Stimulated activated CD8-positive, alpha-beta memory T cell treated with anti-CD3 and anti-CD28 coated beads, Interleukin-4, amount 100 ng/mL, for 24 hours (primary cell): ENCODE results near the gene PPP1R15A.
"Not testable (repeated sequence)": the region's sequence is repeated elsewhere in the genome, so short reads cannot be mapped to it uniquely, and the experiment has no call there.

Source experiments
- DNase-seq: peaks from one replicate; pipeline ENCODE4 v3.0.0-alpha.2; 2020; ENCODE audit warnings: low read depth

The PPP1R15A gene

DNA sequence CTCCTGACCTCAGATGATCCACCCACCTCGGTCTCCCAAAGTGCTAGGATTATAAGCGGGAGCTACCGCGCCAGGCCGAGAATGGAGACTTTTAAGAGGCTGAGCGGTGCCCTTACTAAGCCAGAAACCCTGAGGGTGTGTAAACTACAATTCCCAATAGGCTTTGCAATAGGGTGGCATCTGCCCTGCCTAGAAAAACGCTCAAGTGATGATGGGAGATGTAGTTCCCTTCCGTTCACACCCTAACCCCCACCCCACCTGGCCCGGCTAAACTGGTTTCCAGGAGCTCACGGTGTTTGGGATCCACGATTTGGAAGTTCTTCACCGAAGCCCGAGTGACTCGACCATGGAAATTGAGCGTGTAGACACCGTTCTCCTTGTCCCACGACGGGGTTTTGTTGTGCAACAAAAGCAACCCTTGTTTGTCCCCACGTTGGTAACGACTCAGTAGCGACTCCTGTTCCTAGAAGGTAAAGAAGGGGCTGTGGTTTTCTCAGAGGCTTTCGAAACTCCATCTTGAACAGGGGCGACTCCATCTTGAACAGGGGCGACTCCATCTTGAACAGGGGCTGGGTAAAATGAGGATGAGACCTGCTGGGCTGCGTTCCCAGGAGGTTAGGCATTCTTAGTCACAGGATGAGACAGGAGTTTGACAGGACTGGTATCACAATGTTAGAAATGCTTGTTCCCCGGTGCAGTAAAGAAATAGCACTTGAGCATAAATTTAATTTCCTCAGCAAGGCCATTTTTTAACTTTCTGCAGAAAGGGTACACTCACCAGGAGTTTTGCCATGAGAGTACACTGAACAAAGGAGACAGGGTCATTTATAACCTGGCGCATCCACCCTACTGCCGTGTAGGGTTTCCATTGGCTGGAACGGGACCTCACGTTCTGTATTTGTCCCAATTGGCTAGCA, 9.8 kb downstream of the PPP1R15A start:
- DNase-seq = no peak

DNA sequence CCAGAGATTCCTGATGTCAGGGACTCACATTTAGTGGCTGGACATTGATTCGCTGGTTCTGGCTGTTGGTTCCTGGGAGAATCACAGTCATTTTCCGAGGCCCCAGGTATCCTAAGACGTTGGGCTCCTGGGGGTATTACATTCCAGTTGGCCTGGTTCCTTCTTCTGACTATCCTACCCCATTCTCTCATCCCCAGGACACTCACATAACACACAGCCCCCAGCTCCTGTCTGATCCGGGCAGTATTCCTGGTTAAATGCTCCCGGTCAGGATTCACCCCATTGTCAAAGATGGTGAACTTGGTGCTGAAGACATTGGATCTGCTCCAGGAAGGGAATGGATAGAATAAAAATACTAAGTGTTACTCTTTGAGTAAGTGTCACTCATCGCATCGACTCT, 11.5 kb downstream of the PPP1R15A start:
- no peak for DNase-seq

DNA sequence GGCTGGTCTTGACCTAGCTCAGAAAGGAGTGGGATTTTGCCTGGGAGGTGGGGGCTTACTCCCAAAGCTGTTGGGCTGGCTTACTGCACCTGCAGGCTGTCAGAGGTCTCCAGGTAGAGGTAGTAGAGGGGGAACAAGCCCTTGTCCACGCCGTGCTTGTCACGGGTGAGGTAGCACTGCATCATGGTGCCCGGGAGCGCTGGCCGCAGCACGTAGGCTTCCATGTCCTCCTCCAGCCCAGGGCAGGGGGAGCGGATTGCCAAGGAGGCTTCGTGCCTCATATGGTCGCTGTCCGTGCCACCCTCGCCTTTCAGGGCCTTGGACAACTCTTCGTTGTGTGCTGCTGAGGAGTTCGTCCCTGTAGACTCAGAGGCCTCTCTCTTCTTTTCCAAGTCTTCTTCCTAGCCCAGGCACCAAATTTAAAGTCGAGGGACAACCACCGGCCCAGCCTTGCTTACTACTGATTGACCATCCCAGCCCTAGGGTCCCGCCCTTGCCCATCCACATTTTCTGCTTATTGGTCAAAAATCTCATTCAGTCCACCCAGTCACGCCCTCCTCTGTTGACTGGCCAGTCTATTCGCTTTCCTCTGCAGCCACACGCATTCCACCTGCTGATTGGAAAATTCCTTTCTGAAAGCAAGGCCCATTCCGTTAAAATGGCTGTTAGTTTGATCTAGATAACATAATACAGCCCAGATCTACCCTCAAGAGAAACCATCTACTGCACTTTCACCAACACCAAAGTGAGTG, 15.8 kb downstream of the PPP1R15A start:
- no peak for DNase-seq

DNA sequence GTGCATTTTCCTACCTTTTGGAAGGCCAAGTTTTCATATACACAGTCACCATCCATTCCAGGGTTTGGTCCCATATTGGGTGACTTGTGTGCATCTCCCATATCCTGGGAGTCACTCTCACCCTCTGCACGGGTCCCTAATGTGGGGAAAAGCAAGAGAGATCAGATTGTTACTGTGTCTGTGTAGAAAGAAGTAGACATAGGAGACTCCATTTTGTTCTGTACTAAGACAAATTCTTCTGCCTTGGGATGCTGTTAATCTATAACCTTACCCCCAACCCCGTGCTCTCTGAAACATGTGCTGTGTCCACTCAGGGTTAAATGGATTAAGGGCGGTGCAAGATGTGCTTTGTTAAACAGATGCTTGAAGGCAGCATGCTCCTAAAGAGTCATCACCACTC, 17.3 kb downstream of the PPP1R15A start:
- DNase-seq = not testable (repeated sequence)

DNA sequence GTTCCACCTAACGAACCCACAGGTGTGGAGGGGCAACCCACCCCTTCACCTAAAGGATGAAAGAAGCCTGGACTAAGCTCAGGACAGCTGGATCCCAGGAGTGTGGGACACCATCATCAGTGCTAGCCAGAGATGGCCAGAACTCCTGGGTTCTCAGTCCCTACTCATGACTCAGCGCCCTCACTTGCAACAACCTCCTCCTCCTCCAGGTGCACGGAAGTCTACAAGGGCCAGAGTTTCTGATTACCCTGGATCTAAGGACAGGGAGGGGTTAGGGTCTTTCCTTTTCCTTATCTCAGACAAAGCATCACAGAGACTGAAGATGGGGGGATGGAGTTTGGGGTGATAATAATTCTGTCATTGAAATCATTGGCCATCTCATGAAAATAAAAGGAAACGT, 18.3 kb downstream of the PPP1R15A start:
- no peak for DNase-seq

DNA sequence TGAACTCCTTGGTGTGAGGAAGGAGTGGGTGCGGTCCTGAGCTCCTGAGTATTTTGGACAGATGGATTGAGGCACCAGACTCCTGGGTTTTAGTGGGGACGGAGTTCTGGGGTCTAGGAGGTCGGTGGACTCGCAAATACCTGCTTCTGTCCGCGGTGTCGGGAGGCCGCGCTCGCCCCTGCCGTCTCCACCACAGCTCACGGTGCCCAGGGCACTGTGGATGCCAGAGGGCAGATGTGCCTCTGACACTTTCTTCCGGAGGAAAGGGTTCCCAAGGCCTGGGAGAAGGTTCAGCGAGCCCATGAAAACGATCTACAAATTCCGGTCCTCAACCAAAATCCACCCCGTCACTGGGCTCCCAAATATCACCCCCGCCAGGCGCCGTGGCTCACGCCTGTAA, 23.0 kb downstream of the PPP1R15A start:
- no peak for DNase-seq

DNA sequence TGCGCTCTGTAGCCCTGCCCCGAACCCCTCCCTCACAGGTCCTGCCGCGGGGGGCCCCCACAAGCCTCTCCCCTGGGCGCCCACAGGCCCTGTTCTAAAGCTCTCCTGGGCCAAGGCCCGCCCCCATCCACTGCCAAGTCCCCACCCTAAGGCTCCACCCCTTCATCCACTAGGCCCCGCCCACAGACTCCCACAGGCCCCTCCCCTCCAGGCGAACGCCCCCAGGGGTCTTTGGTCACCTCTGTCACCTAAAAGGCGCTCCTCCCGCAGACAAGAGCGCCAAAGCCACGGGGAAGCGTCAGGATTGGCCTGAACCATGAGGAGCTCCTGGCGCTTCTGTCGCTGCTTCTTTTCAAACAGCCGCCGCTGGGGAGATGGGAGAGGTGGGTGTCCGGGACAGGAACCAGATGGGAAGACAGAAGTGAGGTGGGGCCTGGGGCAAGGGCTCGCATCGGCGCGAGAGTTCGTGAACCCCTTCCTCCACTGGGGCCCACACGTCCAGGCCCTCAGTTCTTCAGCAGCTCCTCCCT, 24.0 kb downstream of the PPP1R15A start:
- no peak for DNase-seq

DNA sequence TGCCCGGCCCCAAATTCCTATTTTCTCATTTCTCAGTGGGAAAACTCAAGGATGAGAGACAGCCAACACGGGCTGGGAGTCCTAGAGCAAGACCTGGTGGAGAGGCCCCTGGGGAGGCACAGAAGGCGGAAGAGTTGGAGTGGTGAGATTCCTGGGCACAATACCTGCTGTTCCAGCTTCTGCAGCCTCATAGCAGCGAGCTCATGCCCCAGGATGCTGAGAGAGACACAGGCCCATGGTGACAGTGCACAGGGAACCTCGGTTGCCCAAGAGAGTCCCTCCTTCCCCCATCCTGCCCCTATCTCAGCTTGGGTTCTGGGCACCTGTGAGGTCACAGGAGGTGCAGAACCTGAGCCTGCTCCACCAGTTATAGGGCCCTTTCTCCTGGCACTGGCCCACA, 25.0 kb downstream of the PPP1R15A start:
- DNase-seq = no peak

DNA sequence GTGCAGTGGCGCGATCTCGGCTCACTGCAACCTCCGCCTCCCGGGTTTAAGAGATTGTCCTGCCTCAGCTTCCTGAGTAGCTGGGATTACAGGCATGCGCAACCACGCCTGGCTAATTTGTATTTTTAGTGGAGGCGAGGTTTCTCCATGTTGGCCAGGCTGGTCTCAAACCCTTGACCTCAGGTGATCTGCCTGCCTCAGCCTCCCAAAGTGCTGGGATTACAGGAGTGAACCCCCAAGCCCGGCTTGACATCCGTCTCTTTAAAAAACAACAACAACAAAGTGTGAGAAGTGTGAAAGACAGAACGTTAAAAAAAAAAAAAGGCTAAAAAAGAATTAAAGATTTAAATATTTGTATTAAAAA, 27.1 kb downstream of the PPP1R15A start:
- not testable (repeated sequence) for DNase-seq

DNA sequence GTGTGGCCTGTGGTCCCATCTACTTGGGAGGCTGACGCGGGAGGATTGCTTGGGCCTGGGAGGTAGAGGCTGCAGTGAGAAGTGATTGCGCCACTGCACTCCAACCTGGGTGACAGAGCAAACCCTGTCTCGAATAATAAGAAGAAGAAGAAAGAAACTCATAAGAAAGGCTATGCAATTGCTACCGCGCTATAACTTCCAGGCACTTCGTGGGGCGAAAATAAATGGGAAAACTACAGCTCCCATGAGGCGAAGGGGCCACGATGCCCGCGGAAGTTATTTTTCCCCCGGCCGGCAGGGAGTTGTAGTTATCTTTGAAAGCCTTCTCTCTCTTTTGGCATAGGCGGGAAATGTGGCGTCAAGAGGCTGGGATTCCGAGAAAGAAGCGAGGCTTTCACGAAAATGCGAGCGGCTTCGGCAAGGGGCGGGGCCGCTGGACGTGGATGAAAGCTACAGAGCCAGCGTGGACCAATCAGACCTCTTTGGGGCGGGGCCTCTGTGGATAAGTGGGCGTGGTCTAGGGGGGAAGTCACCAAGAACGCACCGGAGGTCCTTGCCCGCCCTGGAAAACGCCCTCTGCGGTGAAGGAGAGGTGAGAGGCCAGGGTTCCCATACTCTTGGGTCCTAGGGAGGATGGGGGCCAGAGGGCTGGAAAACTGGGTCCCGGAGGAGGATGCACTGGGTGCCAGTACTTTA, 27.7 kb downstream of the PPP1R15A start, which contains the start of gene NUCB1:
TSS of gene NUCB1 (plus strand) at position 532 of the 696 bp plus-strand sequence. CDS start 485 bp downstream, outside the sequence.
- DNase-seq = peak; percentile 99

DNA sequence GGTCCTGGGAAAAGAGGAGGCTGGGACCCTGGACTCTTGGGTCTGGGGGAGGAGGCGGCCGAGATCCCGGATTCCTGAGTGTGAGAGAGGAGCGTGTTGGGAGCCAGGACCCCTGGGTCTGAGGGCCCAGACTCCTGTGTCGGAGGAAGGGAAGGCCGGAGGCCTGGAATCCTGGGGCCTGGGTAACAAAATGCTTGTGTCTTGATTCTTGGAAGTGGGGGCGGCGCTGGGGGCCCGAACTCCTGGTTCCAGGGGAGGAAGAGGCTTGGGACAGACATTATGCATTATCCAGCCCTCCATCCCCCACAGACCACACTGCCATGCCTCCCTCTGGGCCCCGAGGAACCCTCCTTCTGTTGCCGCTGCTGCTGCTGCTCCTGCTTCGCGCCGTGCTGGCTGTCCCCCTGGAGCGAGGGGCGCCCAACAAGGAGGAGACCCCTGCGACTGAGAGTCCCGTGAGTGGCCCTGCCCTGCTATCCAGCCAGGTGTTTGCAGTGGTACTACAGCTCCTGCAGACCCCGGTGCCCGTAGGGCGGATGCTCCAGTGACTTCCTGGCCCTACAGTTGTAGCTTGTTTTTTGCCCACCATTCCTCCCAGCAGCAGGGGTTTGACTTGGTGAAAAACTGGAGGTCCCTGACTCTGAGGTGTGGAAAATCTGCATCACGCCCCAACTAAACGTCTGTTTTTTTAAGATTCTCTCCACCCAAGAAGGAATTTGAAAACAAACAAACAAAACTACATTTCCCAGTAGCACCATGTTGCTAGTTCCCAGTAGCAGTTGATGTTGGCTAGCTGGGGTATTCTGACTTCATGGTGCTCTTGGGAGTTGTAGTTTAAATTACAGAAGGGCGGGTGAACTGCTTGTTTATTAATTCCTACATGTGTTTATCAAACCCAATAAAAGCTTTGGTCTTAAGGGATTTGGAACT, 28.5 kb downstream of the PPP1R15A start:
- DNase-seq = no peak

DNA sequence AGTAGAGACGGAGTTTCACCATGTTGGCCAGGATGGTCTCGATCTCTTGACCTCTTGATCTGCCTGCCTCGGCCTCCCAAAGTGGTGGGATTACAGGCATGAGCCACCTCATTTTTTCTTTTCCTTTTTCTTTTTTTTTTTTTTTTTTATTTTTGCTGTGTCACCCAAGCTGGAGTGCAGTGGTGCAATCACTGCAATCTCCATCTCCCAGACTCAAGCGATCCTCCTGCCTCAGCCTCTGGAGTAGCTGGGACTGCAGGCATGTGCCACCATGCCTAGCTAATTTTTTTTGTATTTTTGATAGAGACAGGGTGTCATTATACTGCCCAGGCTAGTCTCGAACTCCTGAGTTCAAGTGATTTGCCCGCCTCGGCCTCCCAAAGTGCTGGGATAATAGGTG, 30.1 kb downstream of the PPP1R15A start:
- not testable (repeated sequence) for DNase-seq

DNA sequence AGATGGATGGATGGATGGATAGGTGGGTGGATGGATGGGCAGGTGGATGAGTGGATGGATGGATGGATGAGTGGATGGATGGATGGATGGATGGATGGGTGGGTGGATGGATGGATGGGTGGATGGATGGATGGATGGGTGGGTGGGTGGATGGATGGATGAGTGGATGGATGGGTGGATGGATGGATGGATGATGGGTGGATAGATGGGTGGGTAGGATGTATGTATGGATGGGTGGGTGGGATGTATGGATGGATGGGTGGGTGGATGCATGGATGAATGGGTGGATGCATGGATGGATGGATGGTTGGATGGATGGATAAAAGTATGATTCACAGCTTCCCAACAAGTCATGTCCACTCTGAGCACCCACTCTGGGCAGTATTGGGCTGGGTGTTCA, 31.6 kb downstream of the PPP1R15A start:
- DNase-seq = not testable (repeated sequence)

DNA sequence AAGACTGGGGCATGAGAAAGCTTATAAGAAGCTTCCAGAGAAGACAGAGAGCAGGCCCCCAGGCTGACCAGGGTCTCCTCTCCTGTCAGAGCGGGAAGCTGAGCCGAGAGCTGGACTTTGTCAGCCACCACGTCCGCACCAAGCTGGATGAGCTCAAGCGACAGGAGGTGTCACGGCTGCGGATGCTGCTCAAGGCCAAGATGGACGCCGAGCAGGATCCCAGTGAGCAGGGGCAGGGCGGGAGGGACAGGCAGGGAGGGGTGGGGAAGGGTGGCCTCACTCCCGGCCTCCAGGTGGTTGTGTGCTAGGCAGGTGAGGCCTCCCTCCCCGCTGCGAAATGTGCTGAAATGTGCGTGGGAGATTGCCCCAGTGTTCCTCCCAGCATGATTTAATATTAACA, 33.4 kb downstream of the PPP1R15A start:
- DNase-seq = no peak

DNA sequence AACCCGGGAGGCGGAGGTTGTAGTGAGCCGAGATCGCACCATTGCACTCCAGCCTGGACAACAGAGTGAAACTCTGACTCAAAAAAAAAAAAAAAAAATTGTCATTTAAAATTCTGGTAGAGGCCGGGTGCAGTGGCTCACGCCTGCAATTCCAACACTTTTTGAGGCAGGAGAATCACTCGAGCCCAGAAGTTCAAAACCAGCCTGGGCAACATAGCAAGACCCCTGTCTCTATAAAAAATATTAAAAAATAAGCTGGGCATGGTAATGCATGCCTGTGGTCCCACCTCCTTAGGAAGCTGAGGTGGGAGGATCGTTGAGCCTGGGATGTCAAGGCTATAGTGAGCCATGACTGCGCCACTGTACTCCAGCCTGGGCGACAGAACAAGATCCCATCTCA, 34.1 kb downstream of the PPP1R15A start:
- no peak for DNase-seq

DNA sequence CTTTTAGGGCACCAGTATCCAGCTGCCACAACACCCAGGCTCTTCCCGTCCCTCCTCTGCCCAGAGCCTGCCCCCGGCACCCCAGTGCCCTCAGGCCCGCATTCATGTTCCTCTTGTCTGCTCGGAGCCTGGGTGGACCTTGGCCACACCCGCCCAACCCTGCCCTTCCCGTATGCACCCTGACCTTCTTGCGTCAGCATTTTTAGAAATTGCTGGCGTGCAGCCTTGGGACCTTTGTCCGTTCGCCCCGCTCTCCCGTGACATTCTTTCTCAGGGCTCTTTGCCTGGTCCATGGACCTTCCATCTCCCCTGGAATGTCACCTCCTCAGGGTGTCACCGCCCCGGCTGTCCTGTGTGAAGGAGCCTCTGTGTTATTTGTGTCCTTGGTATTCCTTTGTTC, 35.5 kb downstream of the PPP1R15A start:
- no peak for DNase-seq

DNA sequence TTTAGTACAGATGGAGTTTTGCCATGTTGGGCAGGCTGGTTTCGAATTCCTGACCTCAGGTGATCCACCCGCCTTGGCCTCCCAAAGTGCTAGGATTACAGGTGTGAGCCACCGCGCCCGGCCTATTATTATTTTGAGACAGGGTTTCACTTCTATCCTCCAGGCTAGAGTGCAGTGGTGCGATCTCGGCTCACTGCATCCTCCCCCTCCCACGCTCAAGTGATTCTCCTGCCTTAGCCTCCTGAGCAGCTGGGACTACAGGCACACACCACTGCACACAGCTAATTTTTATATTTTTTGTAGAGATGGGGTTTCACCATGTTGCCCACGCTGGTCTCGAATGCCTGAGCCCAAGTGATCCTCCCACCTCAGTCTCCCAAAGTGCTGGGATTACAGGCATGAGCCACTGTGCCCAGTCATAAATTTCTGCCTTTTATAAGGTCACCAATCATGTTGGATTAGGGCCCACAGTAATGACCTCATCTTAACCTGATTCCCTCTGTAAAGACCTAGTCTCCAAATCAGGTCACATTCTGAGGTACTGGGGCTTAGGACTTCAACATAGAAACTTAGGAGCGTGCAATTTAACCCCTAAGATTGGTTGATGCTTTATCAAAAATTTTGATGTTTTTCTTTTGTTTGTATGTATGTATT, 37.3 kb downstream of the PPP1R15A start:
- not testable (repeated sequence) for DNase-seq

DNA sequence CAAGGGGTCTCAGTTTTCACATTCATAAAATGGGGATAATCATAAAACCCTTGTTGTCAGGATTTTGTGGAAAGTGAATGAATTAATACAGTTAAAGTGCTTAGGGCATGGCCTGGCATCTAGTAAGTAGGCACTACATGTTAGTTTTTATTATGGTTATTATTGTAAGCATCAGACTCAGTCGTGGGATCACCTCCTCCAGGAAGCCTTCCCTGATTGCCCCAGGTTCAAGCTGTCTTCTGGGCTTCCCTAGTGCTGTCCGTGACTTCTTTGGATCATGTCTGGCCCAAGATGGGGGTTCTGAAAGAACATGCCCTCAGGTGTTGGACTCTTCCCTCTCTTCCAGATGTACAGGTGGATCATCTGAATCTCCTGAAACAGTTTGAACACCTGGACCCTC, 38.6 kb downstream of the PPP1R15A start:
- DNase-seq = no peak

DNA sequence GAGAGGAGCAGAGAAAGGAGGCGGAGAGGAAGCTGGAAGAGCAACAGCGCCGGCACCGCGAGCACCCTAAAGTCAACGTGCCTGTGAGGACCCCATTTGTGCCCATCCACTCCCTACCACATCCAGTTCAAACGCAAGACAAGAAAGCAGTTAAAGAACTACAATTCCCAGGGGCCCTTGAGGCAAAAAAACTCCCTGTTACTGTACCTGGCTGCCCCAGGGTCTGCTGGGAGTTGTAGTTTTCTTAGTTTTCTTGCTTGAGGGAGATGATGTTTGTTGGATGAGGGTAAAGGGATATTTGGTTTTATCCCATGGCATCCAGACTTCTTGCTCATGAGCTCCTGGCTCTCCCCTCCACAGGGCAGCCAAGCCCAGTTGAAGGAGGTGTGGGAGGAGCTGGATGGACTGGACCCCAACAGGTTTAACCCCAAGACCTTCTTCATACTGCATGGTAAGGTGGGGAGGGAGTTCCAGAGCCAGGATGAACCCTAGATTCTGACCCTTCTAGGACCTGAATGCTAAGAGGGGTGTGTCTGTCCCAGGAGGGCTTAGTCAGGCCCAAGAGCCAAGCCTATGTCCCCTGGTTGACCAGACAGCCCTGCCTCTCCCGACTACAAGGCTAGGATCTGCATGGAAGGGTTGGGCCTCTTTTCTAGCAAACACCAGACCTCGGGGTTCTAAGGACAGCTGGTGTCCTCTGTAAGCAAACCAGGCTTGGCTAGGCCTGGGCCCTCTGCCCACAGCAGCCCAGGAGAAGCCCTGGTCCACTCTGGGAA, 41.1 kb downstream of the PPP1R15A start:
- no peak for DNase-seq

DNA sequence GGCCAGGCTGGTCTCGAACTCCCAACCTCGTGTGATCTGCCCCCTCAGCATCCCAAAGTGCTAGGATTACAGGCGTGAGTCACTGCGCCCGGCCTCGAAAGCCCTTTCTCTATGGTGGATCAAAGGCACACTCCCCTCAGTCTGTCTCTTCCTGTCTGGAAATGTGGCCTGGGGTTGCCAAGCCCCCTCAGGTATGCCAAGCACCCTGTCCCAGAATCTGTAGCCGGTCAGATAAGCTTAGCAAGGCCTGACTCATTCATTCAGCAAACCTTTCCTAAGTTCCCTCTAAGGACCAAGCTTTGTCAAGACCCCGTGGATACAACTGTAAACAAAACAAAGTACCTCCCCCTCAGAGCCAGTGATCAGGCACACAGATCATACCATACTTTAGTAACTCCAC, 42.0 kb downstream of the PPP1R15A start:
- DNase-seq = no peak
